PC-9 (cell line): ENCODE results near the gene VAV2.
A peak's percentile ranks its signal among the peaks of the same experiment; 100 is the strongest.

Experiments used
- EZH2 ChIP-seq: fragments of 200-600 bp; sonication (generic); IDR thresholded peaks from 2 replicates; pipeline ENCODE4 v1.8.0; 2017; ENCODE audit warnings: antibody characterized with exemption, low read depth
- TF ChIP-seq, protein P1 (sequence below): fragments of 200-600 bp; sonication (generic); conservative IDR thresholded peaks from 2 replicates; pipeline ENCODE4 v1.6.1; 2017; ENCODE audit warnings: mixed run types, antibody characterized with exemption, mild to moderate bottlenecking, moderate library complexity

DNA sequence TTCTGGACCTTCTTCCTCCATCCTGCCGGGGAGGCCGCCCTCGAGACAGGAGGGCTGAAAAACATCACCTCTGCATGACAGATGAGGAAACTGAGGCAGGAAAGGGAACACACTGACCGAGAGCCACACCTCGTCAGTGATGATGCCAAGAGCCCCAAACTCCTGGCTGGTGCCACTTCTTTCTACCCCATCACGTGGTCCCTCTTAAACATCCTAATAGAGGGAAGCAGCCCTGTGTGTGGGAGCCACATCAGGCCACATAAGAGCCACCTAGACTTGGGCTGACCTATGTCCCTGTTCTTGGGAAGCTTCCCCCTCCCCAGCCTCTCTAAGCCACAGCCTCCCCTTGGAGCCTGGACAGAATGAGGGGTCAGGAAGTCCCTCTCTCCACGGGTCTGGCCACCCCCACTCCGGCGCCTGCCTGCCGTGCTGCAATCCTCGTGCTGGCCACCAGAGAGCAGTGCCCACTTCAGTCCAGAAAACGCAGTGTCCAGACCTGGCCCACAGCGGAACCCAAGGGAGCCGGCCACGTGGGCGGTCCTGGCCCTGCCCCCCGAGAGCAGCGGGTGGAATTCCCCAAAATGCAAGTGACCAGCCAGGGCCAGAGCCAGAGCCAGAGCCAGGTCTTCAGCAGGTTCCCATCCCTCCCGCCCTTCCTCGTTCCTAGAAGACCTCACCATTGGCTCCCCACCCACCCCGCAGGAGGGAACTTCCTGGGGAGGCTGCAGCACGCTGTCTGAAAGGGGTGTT, 199.2 kb downstream of the VAV2 start:
- TF ChIP-seq, protein P1, sequence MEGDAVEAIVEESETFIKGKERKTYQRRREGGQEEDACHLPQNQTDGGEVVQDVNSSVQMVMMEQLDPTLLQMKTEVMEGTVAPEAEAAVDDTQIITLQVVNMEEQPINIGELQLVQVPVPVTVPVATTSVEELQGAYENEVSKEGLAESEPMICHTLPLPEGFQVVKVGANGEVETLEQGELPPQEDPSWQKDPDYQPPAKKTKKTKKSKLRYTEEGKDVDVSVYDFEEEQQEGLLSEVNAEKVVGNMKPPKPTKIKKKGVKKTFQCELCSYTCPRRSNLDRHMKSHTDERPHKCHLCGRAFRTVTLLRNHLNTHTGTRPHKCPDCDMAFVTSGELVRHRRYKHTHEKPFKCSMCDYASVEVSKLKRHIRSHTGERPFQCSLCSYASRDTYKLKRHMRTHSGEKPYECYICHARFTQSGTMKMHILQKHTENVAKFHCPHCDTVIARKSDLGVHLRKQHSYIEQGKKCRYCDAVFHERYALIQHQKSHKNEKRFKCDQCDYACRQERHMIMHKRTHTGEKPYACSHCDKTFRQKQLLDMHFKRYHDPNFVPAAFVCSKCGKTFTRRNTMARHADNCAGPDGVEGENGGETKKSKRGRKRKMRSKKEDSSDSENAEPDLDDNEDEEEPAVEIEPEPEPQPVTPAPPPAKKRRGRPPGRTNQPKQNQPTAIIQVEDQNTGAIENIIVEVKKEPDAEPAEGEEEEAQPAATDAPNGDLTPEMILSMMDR = peak; percentile 95
- no peak for TF ChIP-seq EZH2
